Right lobe of liver (tissue), 6 donors: ENCODE data around the gene TPR. TPM values are rescaled to one million over a fixed set of nuclear protein-coding genes. Genes with fewer than 3 reads are reported as not detected.

Experiments used
- ATAC-seq, 4 donors: fragments of 200-7000 bp; cut with Tn5 transposase; one replicate each; pipeline ENCODE4 v1.9.1; 2020; ENCODE audit warnings: mild to moderate bottlenecking in 4 of 4, moderate library complexity in 4 of 4
- DNase-seq, 3 donors: peaks; one replicate each; pipeline ENCODE4 v3.0.0-alpha.2; 2020
- H3K27ac ChIP-seq, 3 donors: fragments of 200-600 bp; one replicate each; pipeline ENCODE4 v1.8.0; 2022
- H3K27me3 ChIP-seq, 2 donors: fragments of 200-600 bp; one replicate each; pipeline ENCODE4 v1.8.0; 2022
- H3K36me3 ChIP-seq, 4 donors: fragments of 200-600 bp; sonication (generic) in 1 of 4; one replicate each; pipeline versions ENCODE4 v1.5.1 to v1.8.0; 2017 to 2022; ENCODE audit warnings: control low read depth in 1 of 4
- H3K4me1 ChIP-seq, 4 donors: fragments of 200-600 bp; sonication (generic) in 1 of 4; one replicate each; pipeline versions ENCODE4 v1.5.1 to v1.8.0; 2017 to 2022; ENCODE audit warnings: control low read depth in 1 of 4
- H3K4me3 ChIP-seq, 3 donors: fragments of 200-600 bp; one replicate each; pipeline ENCODE4 v1.8.0; 2022
- H3K9me3 ChIP-seq, 4 donors: fragments of 200-600 bp; sonication (generic) in 1 of 4; one replicate each; pipeline versions ENCODE4 v1.5.1 to v1.8.0; 2017 to 2022; ENCODE audit warnings: control low read depth in 1 of 4
- CTCF ChIP-seq, 4 donors: fragments of 200-600 bp in 3 of 4; fragments of 450-650 bp in 1 of 4; IDR thresholded peaks; one replicate each; pipeline versions ENCODE4 v1.5.1 to v1.8.0; 2016 to 2022; ENCODE audit warnings: antibody characterized with exemption in 4 of 4, mild to moderate bottlenecking in 2 of 4
- POLR2A ChIP-seq: fragments of 450-650 bp; IDR thresholded peaks from one replicate; pipeline ENCODE4 v1.6.1; 2017; ENCODE audit warnings: antibody characterized with exemption, mild to moderate bottlenecking
- WGBS: methylation state at CpG from one replicate; pipeline ENCODE4 v1.1.6; 2018; ENCODE audit warnings: low coverage, low lambda C conversion rate; ENCODE audit not compliant: insufficient coverage; ENCODE audit errors: missing lambda C conversion rate; 5-methylcytosine and 5-hydroxymethylcytosine counted together
- intact Hi-C, 2 donors: fragments of 100-400 bp; cut with DNase I; formaldehyde crosslinking; loops; one replicate each; pipeline versions ENCODE4 v1.11.2 to v1.14.1; 2022
- total RNA-seq, 6 experiments: library from RNA; depleted of rRNA in 2 of 6; stranded (reverse); fragments of >200 nt in 2 of 6; fragmentation: NEBNext Ultra II Directional in 3 of 6; extraction: Animal tissue kit (Norgen Biotek cat#: 25700) in 3 of 6; gene quantifications; one replicate each; pipeline versions ENCODE4 v1.1.0 to v1.2.4, GENCODE V29; 2016 to 2023
- donor health status: DM: no; HTN: yes; CAD: no.
- donor health status: DM: no; HTN: no; CAD: no.
- donor health status: DM: no; HTN: no; CAD: no.
- donor health status: DM: no; HTN: yes; CAD: no.
- donor health status: DM: no; HTN: yes; CAD: no.

Gene TPR
- total RNA-seq, 6 experiments from 2014 or later, result 19.0 to 35.9 (median 31.8) TPM

GRCh38 chr1:186420311-186420710 lies 45.3 kb upstream of the TPR start:
- Histone ChIP-seq H3K36me3 (peaks cover 0 to 16% (median 8%) of the 10 kb centered on the region in 4 donors), H3K27me3 (no peaks in the 10 kb centered on the region), H3K27ac (no peak overlapping the region), H3K4me1 (no peaks in the 10 kb centered on the region), H3K4me3 (no peak overlapping the region), H3K9me3 (no peaks in the 10 kb centered on the region)
- ATAC-seq (no peak), DNase-seq (no peak)
- intact Hi-C loops, result no loop called here
- no peak for TF ChIP-seq CTCF (IDR thresholded peaks at IDR 0.05)
- TF ChIP-seq POLR2A, result no peak

GRCh38 chr1:186418503-186418902 lies 43.5 kb upstream of the TPR start:
- Histone ChIP-seq H3K4me1 (no peaks in the 10 kb centered on the region), H3K4me3 (no peak overlapping the region), H3K9me3 (no peaks in the 10 kb centered on the region), H3K36me3 (peaks cover 0 to 16% (median 8%) of the 10 kb centered on the region in 4 donors), H3K27me3 (no peaks in the 10 kb centered on the region), H3K27ac (no peak overlapping the region)
- ATAC-seq, result no peak
- no peak for TF ChIP-seq CTCF (IDR thresholded peaks at IDR 0.05)
- TF ChIP-seq POLR2A, result no peak
- no peak for DNase-seq
- intact Hi-C loops, result no loop called here
- WGBS, result 66% methylated on average over 4 of the region's 4 CpGs

- TF ChIP-seq POLR2A (no peak), CTCF (IDR thresholded peaks at IDR 0.05) (no peak)
- no peak for DNase-seq
- Histone ChIP-seq H3K9me3 (no peaks in the 10 kb centered on the region), H3K4me3 (no peak overlapping the region), H3K27ac (no peak overlapping the region), H3K27me3 (no peaks in the 10 kb centered on the region), H3K36me3 (peaks cover 0 to 19% (median 0%) of the 10 kb centered on the region in 4 donors), H3K4me1 (no peaks in the 10 kb centered on the region)
- 87% methylated on average over 1 of the region's 1 CpG for WGBS
- intact Hi-C loops, result no loop called here
- no peak for ATAC-seq
Observed at GRCh38 chr1:186413319-186413718, 38.3 kb upstream of the TPR start.

GRCh38 chr1:186409091-186409490 lies 34.0 kb upstream of the TPR start:
- intact Hi-C loops, result no loop called here
- Histone ChIP-seq H3K27me3 (no peaks in the 10 kb centered on the region), H3K36me3 (peaks cover 0 to 40% (median 15%) of the 10 kb centered on the region in 4 donors), H3K4me1 (no peaks in the 10 kb centered on the region), H3K27ac (no peak overlapping the region), H3K4me3 (no peak overlapping the region), H3K9me3 (no peaks in the 10 kb centered on the region)
- 92% methylated on average over 3 of the region's 3 CpGs for WGBS
- DNase-seq (no peak), ATAC-seq (no peak)
- TF ChIP-seq CTCF (IDR thresholded peaks at IDR 0.05) (no peak), POLR2A (no peak)

- H3K4me1 ChIP-seq, result no peaks in the 10 kb centered on the region
- no peak overlapping the region for H3K27ac ChIP-seq
- WGBS, result 47% methylated on average over 5 of the region's 5 CpGs
- H3K27me3 ChIP-seq, result no peaks in the 10 kb centered on the region
- TF ChIP-seq CTCF (IDR thresholded peaks at IDR 0.05) (peak; percentile 55 to 63 (median 58)), POLR2A (no peak)
- H3K9me3 ChIP-seq, result no peaks in the 10 kb centered on the region
- H3K36me3 ChIP-seq, result peaks cover 0 to 27% (median 15%) of the 10 kb centered on the region in 4 donors
- ATAC-seq (peak; percentile 38 to 69 (median 65)), DNase-seq (no peak)
- intact Hi-C loops, result no loop called here
- H3K4me3 ChIP-seq, result no peak overlapping the region
Observed at GRCh38 chr1:186404454-186405051, 29.5 kb upstream of the TPR start.
